ENCODE measurements around the gene TGM2.

DNA sequence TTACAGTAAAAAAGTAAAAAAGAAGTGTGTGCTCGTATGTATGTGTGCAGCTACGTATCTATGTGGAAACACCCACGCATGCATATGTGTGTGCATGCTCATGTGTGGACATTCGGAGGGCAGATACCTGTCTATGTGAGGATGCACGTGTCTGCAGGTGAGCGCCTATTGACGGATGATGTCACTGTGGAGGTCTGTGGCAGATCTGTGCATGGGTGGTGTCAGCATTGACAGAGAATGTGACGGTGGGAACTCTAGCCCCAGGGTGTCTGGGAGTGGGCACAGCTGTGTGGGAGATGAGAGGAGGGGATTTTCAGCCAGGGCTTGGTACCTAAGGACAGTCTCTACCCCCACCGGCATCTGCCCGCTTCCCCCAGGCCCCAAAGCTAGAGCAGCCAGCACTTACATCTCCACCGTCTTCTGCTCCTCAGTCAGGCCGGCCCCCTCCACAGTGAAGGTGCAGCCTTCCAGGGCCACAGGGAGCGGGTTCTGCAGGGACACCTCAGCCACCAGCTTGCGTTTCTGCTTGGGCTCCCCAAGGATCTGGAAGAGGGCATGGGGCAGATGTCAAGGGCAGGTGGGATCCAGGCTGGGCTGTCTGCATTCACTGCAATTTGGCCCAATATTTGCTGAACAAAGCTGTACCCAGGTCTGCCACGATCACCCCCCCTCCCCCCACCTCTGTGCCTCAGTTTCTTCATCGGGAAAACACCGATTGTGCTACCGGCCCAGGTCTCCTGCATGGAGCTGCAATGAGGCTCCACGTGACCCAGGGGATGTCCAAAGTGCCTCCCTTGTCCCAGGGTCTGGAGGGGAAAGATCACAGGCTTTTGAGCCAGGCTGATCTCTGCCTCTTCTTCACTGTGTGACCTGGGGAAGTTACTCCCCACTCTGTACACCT lies 34.1 kb downstream of the TGM2 start:
- no peak for TF ChIP-seq POLR2A (IDR thresholded peaks at IDR 0.05; ENCODE audit: low read depth, low read length)
- no peak for TF ChIP-seq POLR2AphosphoS5 (IDR thresholded peaks at IDR 0.05; ENCODE audit: low read depth, low read length)
